HepG2 (cell line): ENCODE measurements around the gene HOXC10. TPM values are rescaled to one million over a fixed set of nuclear protein-coding genes. Genes with fewer than 3 reads are reported as not detected.
A peak's percentile ranks its signal among the peaks of the same experiment; 100 is the strongest.

Experiments
- ARID3A ChIP-seq: IDR thresholded peaks from 2 replicates; pipeline ENCODE4 v1.6.1; 2012; ENCODE audit warnings: low read depth, low read length, improper control_type of control experiment
- GATAD1 ChIP-seq: IDR thresholded peaks from 2 replicates; pipeline ENCODE4 v1.6.1; 2016; ENCODE audit warnings: missing genetic modification reagents, missing compliant biosample characterization
- LCORL ChIP-seq, 2 experiments: fragments of 450-650 bp in 1 of 2; sonication (generic) in 1 of 2; formaldehyde crosslinking in 1 of 2; IDR thresholded peaks; 2 replicates each; pipeline versions ENCODE4 v1.5.0 to v1.6.1; 2017 to 2020; ENCODE audit warnings: antibody characterized with exemption in 1 of 2, missing genetic modification reagents in 1 of 2
- MIER3 ChIP-seq: IDR thresholded peaks from 2 replicates; pipeline ENCODE4 v1.6.1; 2016; ENCODE audit warnings: missing compliant biosample characterization, borderline replicate concordance
- NFAT5 ChIP-seq: sonication (generic); formaldehyde crosslinking; IDR thresholded peaks from 2 replicates; pipeline ENCODE4 v1.4.0; 2020; ENCODE audit warnings: missing genetic modification reagents
- NKX3-1 ChIP-seq: sonication (generic); formaldehyde crosslinking; IDR thresholded peaks from 2 replicates; pipeline ENCODE4 v1.5.0; 2020; ENCODE audit warnings: missing genetic modification reagents
- NPAS2 ChIP-seq: sonication (generic); formaldehyde crosslinking; IDR thresholded peaks from 2 replicates; pipeline ENCODE4 v1.8.0; 2022; ENCODE audit warnings: mild to moderate bottlenecking, missing genetic modification reagents, borderline replicate concordance
- PRDM10 ChIP-seq: sonication (generic); formaldehyde crosslinking; IDR thresholded peaks from 2 replicates; pipeline ENCODE4 v1.4.0; 2020; ENCODE audit warnings: low read depth, missing genetic modification reagents
- RBM22 ChIP-seq: fragments of 200-400 bp; formaldehyde crosslinking; optimal IDR thresholded peaks from 2 replicates; pipeline ENCODE3; 2017; ENCODE audit warnings: mild to moderate bottlenecking, low read length, moderate library complexity
- SMAD3 ChIP-seq: sonication (generic); formaldehyde crosslinking; IDR thresholded peaks from 2 replicates; pipeline ENCODE4 v1.4.0; 2020; ENCODE audit warnings: missing genetic modification reagents
- TFDP2 ChIP-seq: sonication (generic); formaldehyde crosslinking; IDR thresholded peaks from 2 replicates; pipeline ENCODE4 v1.4.0; 2020; ENCODE audit warnings: missing genetic modification reagents
- ZNF570 ChIP-seq: sonication (generic); formaldehyde crosslinking; IDR thresholded peaks from 2 replicates; pipeline ENCODE4 v1.4.0; 2020; ENCODE audit warnings: mild to moderate bottlenecking, missing genetic modification reagents, borderline replicate concordance
- ZNF629 ChIP-seq: sonication (generic); formaldehyde crosslinking; conservative IDR thresholded peaks from 2 replicates; pipeline ENCODE4 v1.5.0; 2020; ENCODE audit warnings: missing genetic modification reagents
- ZNF724P ChIP-seq: sonication (generic); formaldehyde crosslinking; IDR thresholded peaks from 2 replicates; pipeline ENCODE4 v1.8.0; 2022; ENCODE audit warnings: missing genetic modification reagents, borderline replicate concordance
- ZNF773 ChIP-seq: sonication (generic); formaldehyde crosslinking; IDR thresholded peaks from 2 replicates; pipeline ENCODE4 v1.4.0; 2020; ENCODE audit warnings: missing genetic modification reagents, borderline replicate concordance
- ZSCAN29 ChIP-seq: sonication (generic); formaldehyde crosslinking; conservative IDR thresholded peaks from 2 replicates; pipeline ENCODE4 v1.4.0; 2020; ENCODE audit warnings: mild to moderate bottlenecking, missing genetic modification reagents
- polyA plus RNA-seq, 8 experiments: library from polyadenylated mRNA; depleted of rRNA in 3 of 8; stranded (reverse) in 7 of 8; unstranded in 1 of 8; fragments of >200 nt; fragmentation: Illumina TruSeq in 4 of 8; extraction: Trizol in 4 of 8; gene quantifications; 2 replicates each; pipeline versions ENCODE4 v1.2.1 to v1.2.3, GENCODE V29; 2011 to 2016; ENCODE audit warnings: low read depth in 4 of 8, missing spikeins in 1 of 8, mixed read lengths in 1 of 8; ENCODE audit not compliant: insufficient read depth in 1 of 8
- total RNA-seq, 5 experiments: library from RNA; depleted of rRNA; stranded (reverse); fragments of >200 nt; fragmentation: Illumina TruSeq; extraction: Trizol; gene quantifications; 2 replicates each; pipeline ENCODE4 v1.2.3, GENCODE V29; 2016; ENCODE audit warnings: low read depth in 1 of 5

The HOXC10 gene
- total and polyA plus RNA-seq, 2 of the 13 experiments (the other 11 are each of a cell fraction or from before 2014, with no cell fraction given), result not detected

- TF ChIP-seq NFAT5 (CRISPR knock-in tag) (no peak), SMAD3 (CRISPR knock-in tag) (no peak), PRDM10 (CRISPR knock-in tag) (no peak), ZNF724P (CRISPR knock-in tag) (no peak), TFDP2 (CRISPR knock-in tag) (peak; percentile 48; the same call in 1 of the 2 replicates), RBM22 (no peak), ARID3A (no peak), ZNF629 (peak; percentile 20; the same call in 1 of the 2 replicates), MIER3 (CRISPR knock-in tag) (no peak), NPAS2 (CRISPR knock-in tag) (no peak), LCORL (IDR thresholded peaks at IDR 0.05) (no peak), LCORL (CRISPR knock-in tag; IDR thresholded peaks at IDR 0.05) (peak; percentile 77; the same call in 1 of the 2 replicates), NKX3-1 (CRISPR knock-in tag) (no peak), ZSCAN29 (no peak), ZNF570 (CRISPR knock-in tag) (no peak), GATAD1 (CRISPR knock-in tag) (no peak), ZNF773 (CRISPR knock-in tag) (no peak)
Observed at GRCh38 chr12:53994264-53995001, 9.5 kb downstream of the HOXC10 start (continued).
